SK-N-SH (cell line): ENCODE data around the gene PSMD13. TPM values are rescaled to one million over a fixed set of nuclear protein-coding genes. Genes with fewer than 3 reads are reported as not detected.

Experiments used
- CTCF ChIA-PET: fragments of 300-600, 350-600 bp; formaldehyde crosslinking; extraction: SDS; loops from one replicate; lab custom pipeline; 2021; lab: Yijun Ruan, JAX
- POLR2A ChIA-PET: fragments of 350-600 bp; sonication (Branson Sonifier 250); formaldehyde crosslinking; extraction: SDS; loops from one replicate; lab custom pipeline; 2020; ENCODE audit warnings: antibody characterized with exemption, inconsistent platforms; lab: Yijun Ruan, JAX
- DNase-seq: peaks from one replicate; pipeline ENCODE4 v3.0.0; 2012
- H2AFZ ChIP-seq: fragments of 200-600 bp; sonication (generic); 2 replicates; pipeline ENCODE4 v1.8.1; 2016; ENCODE audit warnings: antibody characterized with exemption, mild to moderate bottlenecking, low read depth
- H3F3A ChIP-seq: fragments of 200-600 bp; sonication (generic); replicated peaks from 2 replicates; pipeline ENCODE3; 2016; ENCODE audit warnings: antibody characterized with exemption, mild to moderate bottlenecking; ENCODE audit not compliant: insufficient read depth
- H3K27ac ChIP-seq, 2 experiments: fragments of 200-500 bp in 1 of 2; fragments of 200-600 bp in 1 of 2; sonication (Bioruptor generic) in 1 of 2; sonication (generic), shearing (Covaris generic) in 1 of 2; 2 replicates each; pipeline versions ENCODE4 v1.5.1 to v1.6.1; 2014 to 2016; ENCODE audit warnings: low read depth in 2 of 2, inconsistent platforms in 1 of 2, low read length in 1 of 2, mild to moderate bottlenecking in 1 of 2, mixed read lengths in 1 of 2
- H3K27me3 ChIP-seq: fragments of 200-600 bp; sonication (generic), shearing (Covaris generic); 2 replicates; pipeline ENCODE4 v1.6.1; 2016; ENCODE audit warnings: mixed run types; ENCODE audit not compliant: insufficient read depth
- H3K36me3 ChIP-seq, 2 experiments: fragments of 200-500 bp in 1 of 2; fragments of 200-600 bp in 1 of 2; sonication (Bioruptor generic) in 1 of 2; sonication (generic) in 1 of 2; replicated peaks in 1 of 2; 2 replicates each; pipeline versions ENCODE3 to v1.5.1; 2014 to 2016; ENCODE audit warnings: low read length in 1 of 2, mild to moderate bottlenecking in 1 of 2; ENCODE audit not compliant: insufficient read depth in 2 of 2, control insufficient read depth in 1 of 2
- H3K4me1 ChIP-seq, 2 experiments: fragments of 200-500 bp in 1 of 2; fragments of 200-600 bp in 1 of 2; sonication (Bioruptor generic) in 1 of 2; sonication (generic), shearing (Covaris generic) in 1 of 2; 2 replicates each; pipeline versions ENCODE4 v1.5.1 to v1.6.1; 2014 to 2016; ENCODE audit warnings: low read depth in 1 of 2, low read length in 1 of 2, mixed run types in 1 of 2; ENCODE audit not compliant: insufficient read depth in 2 of 2, control insufficient read depth in 1 of 2
- H3K4me2 ChIP-seq: fragments of 200-600 bp; sonication (generic), shearing (Covaris generic); 2 replicates; pipeline ENCODE4 v1.6.1; 2017; ENCODE audit warnings: mixed run types
- H3K4me3 ChIP-seq, 2 experiments: fragments of 200-500 bp in 1 of 2; fragments of 200-600 bp in 1 of 2; sonication (Bioruptor generic) in 1 of 2; sonication (generic), shearing (Covaris generic) in 1 of 2; 2 replicates each; pipeline versions ENCODE4 v1.5.1 to v1.8.1; 2014 to 2016; ENCODE audit warnings: low read depth in 2 of 2, inconsistent platforms in 1 of 2, low read length in 1 of 2, mild to moderate bottlenecking in 1 of 2, mixed read lengths in 1 of 2, moderate library complexity in 1 of 2
- H3K79me2 ChIP-seq: fragments of 200-600 bp; sonication (generic); 2 replicates; pipeline ENCODE4 v1.8.1; 2017; ENCODE audit warnings: mild to moderate bottlenecking; ENCODE audit not compliant: insufficient read depth
- H3K9ac ChIP-seq: fragments of 200-600 bp; sonication (generic); 2 replicates; pipeline ENCODE4 v1.6.1; 2017; ENCODE audit warnings: mixed run types
- H3K9me2 ChIP-seq: fragments of 200-600 bp; sonication (generic); 2 replicates; pipeline ENCODE4 v1.6.1; 2017; ENCODE audit warnings: mixed run types
- H3K9me3 ChIP-seq: fragments of 200-600 bp; sonication (generic); 2 replicates; pipeline ENCODE4 v1.6.1; 2017; ENCODE audit warnings: mixed run types, mild to moderate bottlenecking, moderate library complexity
- H4K20me1 ChIP-seq: fragments of 200-600 bp; sonication (generic); 2 replicates; pipeline ENCODE4 v1.6.1; 2017; ENCODE audit warnings: mild to moderate bottlenecking, mixed run types; ENCODE audit not compliant: insufficient read depth
- CHD2 ChIP-seq: fragments of 150-350 bp; IDR thresholded peaks from 2 replicates; pipeline ENCODE4 v1.6.1; 2018; ENCODE audit warnings: low read length; ENCODE audit not compliant: partially characterized antibody
- CTCF ChIP-seq: fragments of 200-600 bp; sonication (generic); IDR thresholded peaks from 2 replicates; pipeline ENCODE4 v1.6.1; 2017; ENCODE audit warnings: antibody characterized with exemption, mild to moderate bottlenecking, moderate library complexity
- ELF1 ChIP-seq: IDR thresholded peaks from 2 replicates; pipeline ENCODE4 v1.4.0; 2012
- EP300 ChIP-seq, 2 experiments: IDR thresholded peaks; 2 replicates each; pipeline versions ENCODE4 v1.4.0 to v1.6.1; 2012; ENCODE audit warnings: borderline replicate concordance in 1 of 2, low read depth in 1 of 2, low read length in 1 of 2
- EZH2phosphoT487 ChIP-seq: fragments of 200-600 bp; sonication (generic); IDR thresholded peaks from 2 replicates; pipeline ENCODE4 v1.6.1; 2017; ENCODE audit warnings: low read depth, mixed run types, mild to moderate bottlenecking, antibody characterized with exemption, moderate library complexity, borderline replicate concordance
- FOSL2 ChIP-seq: IDR thresholded peaks from 2 replicates; pipeline ENCODE4 v1.4.0; 2012; ENCODE audit warnings: low read depth, mild to moderate bottlenecking, moderate library complexity, borderline replicate concordance
- FOXJ3 ChIP-seq: sonication (generic); formaldehyde crosslinking; IDR thresholded peaks from 2 replicates; pipeline ENCODE4 v1.5.1; 2020; ENCODE audit warnings: mild to moderate bottlenecking, missing genetic modification reagents
- GABPA ChIP-seq: IDR thresholded peaks from 2 replicates; pipeline ENCODE4 v1.4.0; 2012; ENCODE audit warnings: low read depth, mild to moderate bottlenecking
- GATA2 ChIP-seq: sonication (generic); formaldehyde crosslinking; IDR thresholded peaks from 2 replicates; pipeline ENCODE4 v1.5.0; 2020; ENCODE audit warnings: mild to moderate bottlenecking, missing genetic modification reagents
- MAX ChIP-seq: IDR thresholded peaks from 2 replicates; pipeline ENCODE4 v1.4.0; 2012; ENCODE audit warnings: low read depth
- MXI1 ChIP-seq: IDR thresholded peaks from 2 replicates; pipeline ENCODE4 v1.6.1; 2012; ENCODE audit warnings: mild to moderate bottlenecking, low read depth, low read length, improper control_type of control experiment
- NFIC ChIP-seq: IDR thresholded peaks from 2 replicates; pipeline ENCODE4 v1.4.0; 2012; ENCODE audit warnings: borderline replicate concordance
- NRF1 ChIP-seq: IDR thresholded peaks from 2 replicates; pipeline ENCODE4 v1.6.1; 2012; ENCODE audit warnings: low read depth, mild to moderate bottlenecking, low read length
- RFX5 ChIP-seq: IDR thresholded peaks from 2 replicates; pipeline ENCODE4 v1.6.1; 2012; ENCODE audit warnings: mild to moderate bottlenecking, improper control_type of control experiment, low read length
- SIN3A ChIP-seq: IDR thresholded peaks from 2 replicates; pipeline ENCODE4 v1.6.1; 2012; ENCODE audit warnings: low read depth, mild to moderate bottlenecking, low read length, moderate library complexity, borderline replicate concordance
- SMC3 ChIP-seq: IDR thresholded peaks from 2 replicates; pipeline ENCODE4 v1.6.1; 2012; ENCODE audit warnings: low read depth, low read length, improper control_type of control experiment
- TAF1 ChIP-seq: IDR thresholded peaks from 2 replicates; pipeline ENCODE4 v1.6.1; 2012; ENCODE audit warnings: low read depth, mild to moderate bottlenecking, low read length, moderate library complexity, borderline replicate concordance
- TCF12 ChIP-seq: IDR thresholded peaks from 2 replicates; pipeline ENCODE4 v1.4.0; 2012
- TEAD4 ChIP-seq: IDR thresholded peaks from 2 replicates; pipeline ENCODE4 v1.4.0; 2012; ENCODE audit warnings: mild to moderate bottlenecking, borderline replicate concordance; ENCODE audit not compliant: insufficient read depth
- WGBS: methylation state at CpG from one replicate; pipeline ENCODE4 v1.1.6; 2017; ENCODE audit warnings: low lambda C conversion rate; 5-methylcytosine and 5-hydroxymethylcytosine counted together
- polyA plus RNA-seq, 3 experiments: library from polyadenylated mRNA; depleted of rRNA; stranded (reverse); fragments of >200 nt; gene quantifications; 2 replicates each; pipeline ENCODE4 v1.2.3, GENCODE V29; 2012
- TF ChIP-seq, protein P1 (sequence below): fragments of 150-350 bp; IDR thresholded peaks from 2 replicates; pipeline ENCODE4 v1.6.1; 2017; ENCODE audit warnings: antibody characterized with exemption, low read length, low read depth, borderline replicate concordance
- TF ChIP-seq, protein P2 (sequence below): IDR thresholded peaks from 2 replicates; pipeline ENCODE4 v1.4.0; 2012; ENCODE audit warnings: low read depth, borderline replicate concordance

PSMD13 gene
- polyA plus RNA-seq, 1 of the 3 experiments (the other 2 are of a cell fraction) = 196 TPM

- Histone ChIP-seq H3K27me3 (no peaks in the 10 kb centered on the region), H3K79me2 (peaks cover under 1% of the 10 kb centered on the region; the same call in 1 of the 2 replicates), H4K20me1 (peaks cover 9% of the 10 kb centered on the region), H3K9me3 (no peaks in the 10 kb centered on the region), H2AFZ (no peak overlapping the region), H3K4me1 (no peaks in the 10 kb centered on the region), H3K9ac (no peak overlapping the region), H3K36me3 (peaks cover 8 to 13% of the 10 kb centered on the region in 2 experiments), H3F3A (no peaks in the 10 kb centered on the region), H3K4me3 (no peak overlapping the region), H3K9me2 (no peaks in the 10 kb centered on the region), H3K27ac (no peak overlapping the region), H3K4me2 (no peak overlapping the region)
- DNase-seq = no peak
- TF ChIP-seq CHD2 (no peak), RFX5 (no peak), ELF1 (no peak), TAF1 (no peak), MAX (no peak), GABPA (no peak), TCF12 (no peak), FOSL2 (no peak), GATA2 (CRISPR knock-in tag) (no peak), NFIC (no peak), FOXJ3 (no peak), MXI1 (no peak), TEAD4 (no peak)
- TF ChIP-seq, protein P1, sequence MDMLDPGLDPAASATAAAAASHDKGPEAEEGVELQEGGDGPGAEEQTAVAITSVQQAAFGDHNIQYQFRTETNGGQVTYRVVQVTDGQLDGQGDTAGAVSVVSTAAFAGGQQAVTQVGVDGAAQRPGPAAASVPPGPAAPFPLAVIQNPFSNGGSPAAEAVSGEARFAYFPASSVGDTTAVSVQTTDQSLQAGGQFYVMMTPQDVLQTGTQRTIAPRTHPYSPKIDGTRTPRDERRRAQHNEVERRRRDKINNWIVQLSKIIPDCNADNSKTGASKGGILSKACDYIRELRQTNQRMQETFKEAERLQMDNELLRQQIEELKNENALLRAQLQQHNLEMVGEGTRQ = no peak
- WGBS = 81% methylated on average over 13 of the region's 21 CpGs
- POLR2A ChIA-PET = no interaction called here
- CTCF ChIA-PET = interaction anchor here (1.2 kb wide), 2 partner anchors 52 to 321 kb away, joined by 3 to 5 read pairs; no protein-coding TSS in a partner anchor
Observed at GRCh38 chr11:198236-198806, 38.5 kb upstream of the PSMD13 start.

DNA sequence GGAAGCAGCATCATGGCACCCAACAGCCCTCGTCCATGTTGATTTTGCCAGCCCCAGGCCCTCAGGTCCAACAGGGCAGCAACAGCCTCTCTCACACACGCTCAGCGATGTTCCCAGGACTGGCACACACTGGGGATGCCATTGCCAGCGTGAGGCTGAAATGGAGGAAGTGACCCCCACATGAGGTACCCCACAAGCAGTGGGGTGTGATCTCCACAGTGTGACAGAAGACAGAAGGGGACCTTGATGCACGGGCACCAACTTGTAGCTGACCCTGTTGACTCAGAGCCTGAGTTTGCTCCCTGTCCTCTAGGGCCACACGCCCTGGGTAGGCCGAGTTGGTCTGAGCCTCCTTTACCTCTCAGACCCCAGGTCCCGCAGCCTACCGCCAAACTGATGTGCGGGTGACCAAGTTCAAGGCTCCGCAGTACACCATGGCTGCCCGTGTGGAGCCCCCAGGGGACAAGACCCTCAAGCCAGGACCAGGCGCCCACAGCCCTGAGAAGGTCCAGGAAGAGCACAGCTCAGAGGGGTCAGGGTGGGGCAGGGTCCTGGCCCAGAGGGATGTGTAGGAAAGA lies 37.7 kb upstream of the PSMD13 start:
- DNase-seq = no peak
- Histone ChIP-seq H3K36me3 (peaks cover 10 to 18% of the 10 kb centered on the region in 2 experiments), H3K27me3 (no peaks in the 10 kb centered on the region), H3K4me1 (no peaks in the 10 kb centered on the region), H3K27ac (no peak overlapping the region), H3K9me3 (no peaks in the 10 kb centered on the region), H4K20me1 (peaks cover 17% of the 10 kb centered on the region), H3F3A (no peaks in the 10 kb centered on the region), H2AFZ (no peak overlapping the region), H3K9me2 (no peaks in the 10 kb centered on the region), H3K79me2 (peaks cover 8% of the 10 kb centered on the region; the same call in 1 of the 2 replicates), H3K9ac (no peak overlapping the region), H3K4me2 (no peak overlapping the region), H3K4me3 (no peak overlapping the region)
- 65% methylated on average over 6 of the region's 13 CpGs for WGBS
- ChIA-PET CTCF (interaction anchor here (1.0 to 1.2 kb wide), 2 partner anchors 23 to 320 kb away, joined by 3 read pairs; no protein-coding TSS in a partner anchor), POLR2A (no interaction called here)
- TF ChIP-seq FOSL2 (no peak), CTCF (no peak), GABPA (no peak), TCF12 (no peak), EZH2phosphoT487 (no peak), SIN3A (no peak), EP300 (IDR thresholded peaks at IDR 0.05; ENCODE audit: borderline replicate concordance in 1 of 2, low read depth in 1 of 2, low read length in 1 of 2) (no peak), SMC3 (no peak), TEAD4 (no peak), NRF1 (no peak)
- TF ChIP-seq, protein P1 = no peak
- TF ChIP-seq, protein P2, sequence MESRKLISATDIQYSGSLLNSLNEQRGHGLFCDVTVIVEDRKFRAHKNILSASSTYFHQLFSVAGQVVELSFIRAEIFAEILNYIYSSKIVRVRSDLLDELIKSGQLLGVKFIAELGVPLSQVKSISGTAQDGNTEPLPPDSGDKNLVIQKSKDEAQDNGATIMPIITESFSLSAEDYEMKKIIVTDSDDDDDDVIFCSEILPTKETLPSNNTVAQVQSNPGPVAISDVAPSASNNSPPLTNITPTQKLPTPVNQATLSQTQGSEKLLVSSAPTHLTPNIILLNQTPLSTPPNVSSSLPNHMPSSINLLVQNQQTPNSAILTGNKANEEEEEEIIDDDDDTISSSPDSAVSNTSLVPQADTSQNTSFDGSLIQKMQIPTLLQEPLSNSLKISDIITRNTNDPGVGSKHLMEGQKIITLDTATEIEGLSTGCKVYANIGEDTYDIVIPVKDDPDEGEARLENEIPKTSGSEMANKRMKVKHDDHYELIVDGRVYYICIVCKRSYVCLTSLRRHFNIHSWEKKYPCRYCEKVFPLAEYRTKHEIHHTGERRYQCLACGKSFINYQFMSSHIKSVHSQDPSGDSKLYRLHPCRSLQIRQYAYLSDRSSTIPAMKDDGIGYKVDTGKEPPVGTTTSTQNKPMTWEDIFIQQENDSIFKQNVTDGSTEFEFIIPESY = no peak
